ENCODE measurements around the gene CCDC57. TPM values are rescaled to one million over a fixed set of nuclear protein-coding genes. Genes with fewer than 3 reads are reported as not detected.

Gene CCDC57
- total RNA-seq, 1 experiment from 2014 or later, result 36.6 TPM

GRCh38 chr17:82065638-82066303 lies 146.9 kb downstream of the CCDC57 start, which contains the start of gene DUS1L:
TSS of gene DUS1L (minus strand) at chr17:82065804. CDS start at chr17:82065059, 745 bp downstream.
- peak within 1 kb of the TSS; percentile 99 for H3K9ac ChIP-seq (ENCODE audit: low read length)
- no peaks in the 10 kb centered on the region for H3K27me3 ChIP-seq (ENCODE audit: low read length)
- intact Hi-C loops (cut with micrococcal nuclease), result no loop called here
- no peaks in the 10 kb centered on the region for H3K9me2 ChIP-seq (replicated peaks; ENCODE audit: low read length)
- DNase-seq (peak; percentile 51), ATAC-seq (peak; percentile 66)
- peaks cover 17% of the 10 kb centered on the region for H3K36me3 ChIP-seq (ENCODE audit: low read depth, low read length)
- peak within 1 kb of the TSS; percentile 96 for H2AFZ ChIP-seq (ENCODE audit: low read length)
- no peaks in the 10 kb centered on the region for H3F3A ChIP-seq (ENCODE audit: low read length, unreplicated experiment)
- peak within 1 kb of the TSS; percentile 94 for H3K4me3 ChIP-seq (ENCODE audit: low read length)
- H3K4me2 ChIP-seq (ENCODE audit: low read length), result peak within 1 kb of the TSS; percentile 99
- peaks cover 29% of the 10 kb centered on the region for H3K79me2 ChIP-seq (ENCODE audit: low read length)
- TSS peak; percentile 82 for BruUV-seq (replicated peaks)
- CTCF ChIA-PET, result interaction anchor here (0.5 to 1.1 kb wide), 2 partner anchors 15 to 28 kb away, joined by 3 read pairs; partner anchors contain the start of gene DCXR
- TF ChIP-seq EZH2phosphoT487 (IDR thresholded peaks at IDR 0.05; ENCODE audit: borderline replicate concordance, low read length) (no peak), EZH2 (IDR thresholded peaks at IDR 0.05; ENCODE audit: low read length, unreplicated experiment) (no peak)
- TF ChIP-seq, protein P1, sequence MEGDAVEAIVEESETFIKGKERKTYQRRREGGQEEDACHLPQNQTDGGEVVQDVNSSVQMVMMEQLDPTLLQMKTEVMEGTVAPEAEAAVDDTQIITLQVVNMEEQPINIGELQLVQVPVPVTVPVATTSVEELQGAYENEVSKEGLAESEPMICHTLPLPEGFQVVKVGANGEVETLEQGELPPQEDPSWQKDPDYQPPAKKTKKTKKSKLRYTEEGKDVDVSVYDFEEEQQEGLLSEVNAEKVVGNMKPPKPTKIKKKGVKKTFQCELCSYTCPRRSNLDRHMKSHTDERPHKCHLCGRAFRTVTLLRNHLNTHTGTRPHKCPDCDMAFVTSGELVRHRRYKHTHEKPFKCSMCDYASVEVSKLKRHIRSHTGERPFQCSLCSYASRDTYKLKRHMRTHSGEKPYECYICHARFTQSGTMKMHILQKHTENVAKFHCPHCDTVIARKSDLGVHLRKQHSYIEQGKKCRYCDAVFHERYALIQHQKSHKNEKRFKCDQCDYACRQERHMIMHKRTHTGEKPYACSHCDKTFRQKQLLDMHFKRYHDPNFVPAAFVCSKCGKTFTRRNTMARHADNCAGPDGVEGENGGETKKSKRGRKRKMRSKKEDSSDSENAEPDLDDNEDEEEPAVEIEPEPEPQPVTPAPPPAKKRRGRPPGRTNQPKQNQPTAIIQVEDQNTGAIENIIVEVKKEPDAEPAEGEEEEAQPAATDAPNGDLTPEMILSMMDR (conservative IDR thresholded peaks at IDR 0.05; ENCODE audit: low read depth, low read length), result no peak
- no peaks in the 10 kb centered on the region for H3K9me3 ChIP-seq (ENCODE audit: low read length)
- no peaks in the 10 kb centered on the region for H4K20me1 ChIP-seq (ENCODE audit: low read length)
- peak within 1 kb of the TSS; percentile 20 for H3K27ac ChIP-seq (ENCODE audit: low read length)
- peaks cover 17% of the 10 kb centered on the region for H3K4me1 ChIP-seq (ENCODE audit: insufficient read depth, low read length)
- POLR2A ChIA-PET (ENCODE audit: unreplicated experiment), result interaction anchor here (0.7 kb wide), 1 partner anchor 28 kb away, joined by 4 read pairs; the partner anchor contains the start of gene DCXR

- DNase-seq, result no peak
- Histone ChIP-seq H3K9me3 (ENCODE audit: low read length) (no peaks in the 10 kb centered on the region), H3K36me3 (ENCODE audit: low read depth, low read length) (peaks cover 20% of the 10 kb centered on the region), H3K79me2 (ENCODE audit: low read length) (peaks cover 29% of the 10 kb centered on the region), H3F3A (ENCODE audit: low read length, unreplicated experiment) (no peaks in the 10 kb centered on the region), H3K4me3 (ENCODE audit: low read length) (peak overlapping the region; percentile 94), H3K27me3 (ENCODE audit: low read length) (no peaks in the 10 kb centered on the region), H4K20me1 (ENCODE audit: low read length) (no peaks in the 10 kb centered on the region), H3K27ac (ENCODE audit: low read length) (peak overlapping the region; percentile 20), H2AFZ (ENCODE audit: low read length) (no peak overlapping the region), H3K9me2 (replicated peaks; ENCODE audit: low read length) (no peaks in the 10 kb centered on the region), H3K4me1 (ENCODE audit: insufficient read depth, low read length) (peaks cover 17% of the 10 kb centered on the region), H3K4me2 (ENCODE audit: low read length) (peak overlapping the region; percentile 99), H3K9ac (ENCODE audit: low read length) (peak overlapping the region; percentile 99)
- POLR2A ChIA-PET (ENCODE audit: unreplicated experiment), result interaction anchor here (0.5 to 0.7 kb wide), 3 partner anchors 13 to 137 kb away, joined by 3 to 5 read pairs (median 4); partner anchors contain the start of genes DCXR, GPS1 and RFNG
- BruUV-seq (replicated peaks), result no TSS peak
- peak; percentile 43 for ATAC-seq
- intact Hi-C loops (cut with micrococcal nuclease), result no loop called here
- CTCF ChIA-PET, result interaction anchor here (0.5 to 1.1 kb wide), 2 partner anchors 14 to 27 kb away, joined by 3 read pairs; partner anchors contain the start of gene DCXR
- TF ChIP-seq EZH2 (IDR thresholded peaks at IDR 0.05; ENCODE audit: low read length, unreplicated experiment) (no peak), EZH2phosphoT487 (IDR thresholded peaks at IDR 0.05; ENCODE audit: borderline replicate concordance, low read length) (no peak)
- TF ChIP-seq, protein P1 (conservative IDR thresholded peaks at IDR 0.05; ENCODE audit: low read depth, low read length), result no peak
These were observed 147.4 kb downstream of the CCDC57 start for GRCh38 chr17:82065193-82065637.
